ENCODE data around the gene RFX3.

Gene RFX3

GRCh38 chr9:3502560-3503398 lies 23.0 kb downstream of the RFX3 start:
- no peaks in the 10 kb centered on the region for H3K9me3 ChIP-seq (ENCODE audit: control insufficient read depth, low read length)
- TF ChIP-seq, protein P1, sequence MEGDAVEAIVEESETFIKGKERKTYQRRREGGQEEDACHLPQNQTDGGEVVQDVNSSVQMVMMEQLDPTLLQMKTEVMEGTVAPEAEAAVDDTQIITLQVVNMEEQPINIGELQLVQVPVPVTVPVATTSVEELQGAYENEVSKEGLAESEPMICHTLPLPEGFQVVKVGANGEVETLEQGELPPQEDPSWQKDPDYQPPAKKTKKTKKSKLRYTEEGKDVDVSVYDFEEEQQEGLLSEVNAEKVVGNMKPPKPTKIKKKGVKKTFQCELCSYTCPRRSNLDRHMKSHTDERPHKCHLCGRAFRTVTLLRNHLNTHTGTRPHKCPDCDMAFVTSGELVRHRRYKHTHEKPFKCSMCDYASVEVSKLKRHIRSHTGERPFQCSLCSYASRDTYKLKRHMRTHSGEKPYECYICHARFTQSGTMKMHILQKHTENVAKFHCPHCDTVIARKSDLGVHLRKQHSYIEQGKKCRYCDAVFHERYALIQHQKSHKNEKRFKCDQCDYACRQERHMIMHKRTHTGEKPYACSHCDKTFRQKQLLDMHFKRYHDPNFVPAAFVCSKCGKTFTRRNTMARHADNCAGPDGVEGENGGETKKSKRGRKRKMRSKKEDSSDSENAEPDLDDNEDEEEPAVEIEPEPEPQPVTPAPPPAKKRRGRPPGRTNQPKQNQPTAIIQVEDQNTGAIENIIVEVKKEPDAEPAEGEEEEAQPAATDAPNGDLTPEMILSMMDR (IDR thresholded peaks at IDR 0.05), result no peak
- no peak overlapping the region for H3K4me2 ChIP-seq (ENCODE audit: low read length)
- H3K36me3 ChIP-seq (ENCODE audit: control insufficient read depth, insufficient read depth, low read length), result no peaks in the 10 kb centered on the region
- H3K27me3 ChIP-seq (ENCODE audit: control insufficient read depth, insufficient read depth, low read length), result no peaks in the 10 kb centered on the region
- H3K4me1 ChIP-seq, result no peaks in the 10 kb centered on the region
- no peaks in the 10 kb centered on the region for H3K79me2 ChIP-seq
- no peak overlapping the region for H3K27ac ChIP-seq
- H3K9ac ChIP-seq, result no peak overlapping the region
- H2AFZ ChIP-seq, result no peak overlapping the region
- no peak overlapping the region for H3K4me3 ChIP-seq (ENCODE audit: low read depth, low read length)

- H2AFZ ChIP-seq, result no peak overlapping the region
- H3K4me3 ChIP-seq (ENCODE audit: low read depth, low read length), result no peak overlapping the region
- H3K79me2 ChIP-seq, result no peaks in the 10 kb centered on the region
- peak overlapping the region; percentile 19 for H3K27ac ChIP-seq
- no peak overlapping the region for H3K4me2 ChIP-seq (ENCODE audit: low read length)
- no peaks in the 10 kb centered on the region for H3K36me3 ChIP-seq (ENCODE audit: control insufficient read depth, insufficient read depth, low read length)
- H3K9ac ChIP-seq, result no peak overlapping the region
- H3K4me1 ChIP-seq, result peaks cover 2% of the 10 kb centered on the region
- TF ChIP-seq, protein P1 (IDR thresholded peaks at IDR 0.05), result no peak
- H3K27me3 ChIP-seq (ENCODE audit: control insufficient read depth, insufficient read depth, low read length), result no peaks in the 10 kb centered on the region
- H3K9me3 ChIP-seq (ENCODE audit: control insufficient read depth, low read length), result no peaks in the 10 kb centered on the region
These were observed 25.8 kb downstream of the RFX3 start for GRCh38 chr9:3500044-3500443.

DNA sequence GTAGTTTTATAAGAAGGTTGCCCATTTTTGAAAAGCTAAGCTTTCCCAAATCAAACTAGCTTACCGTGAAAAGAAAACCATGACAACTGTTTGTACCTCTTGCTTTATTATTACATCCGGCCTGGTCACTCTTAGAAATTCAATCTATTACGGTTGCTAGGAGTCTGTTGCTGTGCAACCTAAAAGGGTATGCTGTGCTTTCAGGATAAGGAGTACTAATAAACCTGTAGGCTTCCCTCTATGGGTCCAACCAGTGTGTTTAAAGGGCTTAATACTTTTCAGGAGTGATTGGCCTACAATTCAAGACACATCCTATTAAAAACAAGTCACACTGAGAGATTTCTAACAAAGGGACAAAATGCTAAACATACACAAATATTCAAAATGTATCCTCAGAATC lies 27.1 kb downstream of the RFX3 start:
- H3K27ac ChIP-seq, result peak overlapping the region; percentile 36
- H2AFZ ChIP-seq, result peak overlapping the region; percentile 29

GRCh38 chr9:3497857-3498256 lies 27.9 kb downstream of the RFX3 start:
- peaks cover 2% of the 10 kb centered on the region for H3K4me1 ChIP-seq
- peak overlapping the region; percentile 25 for H2AFZ ChIP-seq
- H3K79me2 ChIP-seq, result peaks cover 2% of the 10 kb centered on the region
- H3K9ac ChIP-seq, result no peak overlapping the region
- no peaks in the 10 kb centered on the region for H3K9me3 ChIP-seq (ENCODE audit: control insufficient read depth, low read length)
- TF ChIP-seq, protein P1 (IDR thresholded peaks at IDR 0.05), result no peak
- H3K4me3 ChIP-seq (ENCODE audit: low read depth, low read length), result no peak overlapping the region
- H3K27ac ChIP-seq, result peak overlapping the region; percentile 44
- no peaks in the 10 kb centered on the region for H3K36me3 ChIP-seq (ENCODE audit: control insufficient read depth, insufficient read depth, low read length)
- H3K27me3 ChIP-seq (ENCODE audit: control insufficient read depth, insufficient read depth, low read length), result no peaks in the 10 kb centered on the region
- H3K4me2 ChIP-seq (ENCODE audit: low read length), result no peak overlapping the region

More for the DNA sequence above, 27.1 kb downstream of the RFX3 start:
- Histone ChIP-seq H3K79me2 (peaks cover 2% of the 10 kb centered on the region), H3K9me3 (ENCODE audit: control insufficient read depth, low read length) (no peaks in the 10 kb centered on the region), H3K4me2 (ENCODE audit: low read length) (no peak overlapping the region), H3K4me3 (ENCODE audit: low read depth, low read length) (no peak overlapping the region), H3K4me1 (peaks cover 2% of the 10 kb centered on the region), H3K36me3 (ENCODE audit: control insufficient read depth, insufficient read depth, low read length) (no peaks in the 10 kb centered on the region), H3K9ac (no peak overlapping the region), H3K27me3 (ENCODE audit: control insufficient read depth, insufficient read depth, low read length) (no peaks in the 10 kb centered on the region)
- TF ChIP-seq, protein P1 (IDR thresholded peaks at IDR 0.05), result no peak

- H3K4me2 ChIP-seq (ENCODE audit: low read length), result no peak overlapping the region
- no peaks in the 10 kb centered on the region for H3K9me3 ChIP-seq (ENCODE audit: control insufficient read depth, low read length)
- H3K27me3 ChIP-seq (ENCODE audit: control insufficient read depth, insufficient read depth, low read length), result no peaks in the 10 kb centered on the region
- H2AFZ ChIP-seq, result no peak overlapping the region
- H3K36me3 ChIP-seq (ENCODE audit: control insufficient read depth, insufficient read depth, low read length), result no peaks in the 10 kb centered on the region
- TF ChIP-seq, protein P1 (IDR thresholded peaks at IDR 0.05), result no peak
- H3K79me2 ChIP-seq, result peaks cover 2% of the 10 kb centered on the region
- peak overlapping the region; percentile 44 for H3K27ac ChIP-seq
- H3K9ac ChIP-seq, result no peak overlapping the region
- peaks cover 2% of the 10 kb centered on the region for H3K4me1 ChIP-seq
- no peak overlapping the region for H3K4me3 ChIP-seq (ENCODE audit: low read depth, low read length)
These were observed 28.4 kb downstream of the RFX3 start for GRCh38 chr9:3497401-3497800.
